HEK293 (cell line): Measurements from ENCODE around the gene METTL22.

Source experiments
- CTCF ChIA-PET: fragments of 350-600 bp; formaldehyde crosslinking; extraction: SDS; loops from one replicate; lab custom pipeline; 2021; ENCODE audit warnings: antibody characterized with exemption; lab: Yijun Ruan, JAX
- POLR2A ChIA-PET: fragments of 300-600 bp; formaldehyde crosslinking; extraction: SDS; loops from one replicate; lab custom pipeline; 2020; ENCODE audit warnings: antibody characterized with exemption, inconsistent platforms; lab: Yijun Ruan, JAX
- H3K27ac ChIP-seq: fragments of 200-500 bp; sonication (Bioruptor generic); 2 replicates; pipeline ENCODE4 v1.5.1; 2014; ENCODE audit warnings: low read depth, low read length, control low read depth, inconsistent platforms; ENCODE audit errors: extremely low read depth
- H3K36me3 ChIP-seq, 2 experiments: fragments of 200-500 bp in 1 of 2; sonication (Bioruptor generic) in 1 of 2; 1 replicate in 1 of 2; 2 replicates in 1 of 2; pipeline ENCODE4 v1.5.1; 2014 to 2017; ENCODE audit warnings: inconsistent platforms in 2 of 2, low read length in 2 of 2; ENCODE audit not compliant: control insufficient read depth in 2 of 2, insufficient read depth in 1 of 2
- H3K4me1 ChIP-seq: fragments of 200-500 bp; sonication (Bioruptor generic); 2 replicates; pipeline ENCODE4 v1.5.1; 2014; ENCODE audit warnings: mild to moderate bottlenecking, low read length, inconsistent platforms; ENCODE audit not compliant: control insufficient read depth, insufficient read depth
- H3K4me3 ChIP-seq: 2 replicates; pipeline ENCODE4 v1.5.1; 2011; ENCODE audit warnings: low read depth, mild to moderate bottlenecking, control low read depth, low read length, moderate library complexity
- H3K9me3 ChIP-seq: fragments of 200-500 bp; sonication (Bioruptor generic); 2 replicates; pipeline ENCODE4 v1.5.1; 2014; ENCODE audit warnings: low read depth, low read length, inconsistent platforms; ENCODE audit not compliant: control insufficient read depth, insufficient read depth
- EGR2 ChIP-seq: fragments of 450-650 bp; formaldehyde crosslinking; IDR thresholded peaks from 2 replicates; pipeline ENCODE4 v1.5.1; 2016; ENCODE audit warnings: low read depth, missing biosample characterization, missing genetic modification characterization
- MEIS1 ChIP-seq: sonication (generic); formaldehyde crosslinking; IDR thresholded peaks from 2 replicates; pipeline ENCODE4 v1.8.1; 2022; ENCODE audit warnings: missing genetic modification reagents, mild to moderate bottlenecking, borderline replicate concordance
- MYNN ChIP-seq: fragments of 450-650 bp; formaldehyde crosslinking; IDR thresholded peaks from 2 replicates; pipeline ENCODE4 v1.5.1; 2016; ENCODE audit warnings: missing biosample characterization, missing genetic modification characterization, borderline replicate concordance
- PRDM1 ChIP-seq: fragments of 450-650 bp; formaldehyde crosslinking; IDR thresholded peaks from 2 replicates; pipeline ENCODE4; 2016; ENCODE audit warnings: missing biosample characterization, missing genetic modification characterization
- REPIN1 ChIP-seq: fragments of 450-650 bp; formaldehyde crosslinking; IDR thresholded peaks from 2 replicates; pipeline ENCODE4 v1.5.1; 2017; ENCODE audit warnings: missing biosample characterization, missing genetic modification characterization, low read depth
- SALL2 ChIP-seq: fragments of 450-650 bp; formaldehyde crosslinking; IDR thresholded peaks from 2 replicates; pipeline ENCODE4 v1.5.0; 2017; ENCODE audit warnings: missing biosample characterization, mild to moderate bottlenecking, missing genetic modification characterization, borderline replicate concordance
- SP2 ChIP-seq: fragments of 450-650 bp; formaldehyde crosslinking; IDR thresholded peaks from 2 replicates; pipeline ENCODE4 v1.5.1; 2016; ENCODE audit warnings: missing biosample characterization, missing genetic modification characterization
- TCF7L2 ChIP-seq: IDR thresholded peaks from 2 replicates; pipeline ENCODE4 v1.6.1; 2011; ENCODE audit warnings: low read depth, mild to moderate bottlenecking, inconsistent platforms, low read length, moderate library complexity, borderline replicate concordance
- YY2 ChIP-seq: fragments of 450-650 bp; formaldehyde crosslinking; IDR thresholded peaks from 2 replicates; pipeline ENCODE4 v1.5.1; 2016; ENCODE audit warnings: missing biosample characterization, missing genetic modification characterization
- ZFHX2 ChIP-seq: fragments of 450-650 bp; formaldehyde crosslinking; conservative IDR thresholded peaks from 2 replicates; pipeline ENCODE4 v1.5.1; 2016; ENCODE audit warnings: missing biosample characterization, missing genetic modification characterization
- ZFP3 ChIP-seq: fragments of 450-650 bp; formaldehyde crosslinking; IDR thresholded peaks from 2 replicates; pipeline ENCODE4 v1.5.1; 2016; ENCODE audit warnings: low read depth, missing biosample characterization, missing genetic modification characterization
- ZIC2 ChIP-seq: fragments of 450-650 bp; formaldehyde crosslinking; IDR thresholded peaks from 2 replicates; pipeline ENCODE4 v1.5.1; 2016; ENCODE audit warnings: missing biosample characterization, missing genetic modification characterization
- ZNF184 ChIP-seq: fragments of 450-650 bp; IDR thresholded peaks from 2 replicates; pipeline ENCODE4 v1.5.1; 2018; ENCODE audit warnings: missing biosample characterization, mild to moderate bottlenecking, missing genetic modification characterization
- ZNF335 ChIP-seq: fragments of 450-650 bp; formaldehyde crosslinking; conservative IDR thresholded peaks from 2 replicates; pipeline ENCODE4 v1.5.1; 2016; ENCODE audit warnings: missing biosample characterization, missing genetic modification characterization
- ZNF473 ChIP-seq: fragments of 450-650 bp; formaldehyde crosslinking; IDR thresholded peaks from 2 replicates; pipeline ENCODE4 v1.5.1; 2017; ENCODE audit warnings: missing biosample characterization, missing genetic modification characterization
- ZNF555 ChIP-seq: fragments of 450-650 bp; formaldehyde crosslinking; conservative IDR thresholded peaks from 2 replicates; pipeline ENCODE4 v1.5.1; 2017; ENCODE audit warnings: missing biosample characterization, mild to moderate bottlenecking, missing genetic modification characterization, inconsistent platforms
- ZNF792 ChIP-seq: fragments of 450-650 bp; formaldehyde crosslinking; IDR thresholded peaks from 2 replicates; pipeline ENCODE4 v1.5.1; 2016; ENCODE audit warnings: missing biosample characterization, missing genetic modification characterization
- ZNF837 ChIP-seq: fragments of 450-650 bp; formaldehyde crosslinking; IDR thresholded peaks from 2 replicates; pipeline ENCODE4 v1.5.1; 2016; ENCODE audit warnings: missing biosample characterization, missing genetic modification characterization
- TF ChIP-seq, protein P1 (sequence below): fragments of 450-650 bp; formaldehyde crosslinking; conservative IDR thresholded peaks from 2 replicates; pipeline ENCODE4 v1.5.1; 2016; ENCODE audit warnings: low read depth, missing biosample characterization, missing genetic modification characterization
- TF ChIP-seq, protein P2 (sequence below): fragments of 450-650 bp; formaldehyde crosslinking; IDR thresholded peaks from 2 replicates; pipeline ENCODE4 v1.5.1; 2016; ENCODE audit warnings: missing biosample characterization, missing genetic modification characterization
- TF ChIP-seq, protein P3 (sequence below): fragments of 450-650 bp; formaldehyde crosslinking; IDR thresholded peaks from 2 replicates; pipeline ENCODE4 v1.5.1; 2016; ENCODE audit warnings: missing biosample characterization, missing genetic modification characterization
- TF ChIP-seq, protein P4 (sequence below): fragments of 450-650 bp; formaldehyde crosslinking; IDR thresholded peaks from 2 replicates; pipeline ENCODE4 v1.5.1; 2016; ENCODE audit warnings: missing biosample characterization, missing genetic modification characterization, borderline replicate concordance

The METTL22 gene

DNA sequence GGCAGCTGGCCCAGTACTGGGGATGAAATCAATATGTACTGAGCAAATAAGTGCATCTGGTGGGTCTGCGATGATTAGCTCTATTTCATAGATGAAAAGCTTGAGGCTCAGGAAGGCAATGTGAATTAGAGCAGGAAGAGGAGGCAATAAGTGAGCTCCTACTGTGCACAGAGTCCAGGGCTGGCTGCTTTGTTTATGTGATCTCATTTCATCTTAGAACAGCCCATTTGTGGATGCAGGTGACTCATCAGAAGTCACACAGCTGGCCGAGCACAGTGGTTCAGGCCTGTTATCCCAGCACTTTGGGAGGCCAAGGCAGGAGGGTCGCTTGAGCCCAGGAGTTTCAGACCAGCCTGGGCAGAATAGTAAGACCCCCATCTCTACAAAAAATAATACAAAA lies 38.3 kb upstream of the METTL22 start (continued):
- peak; percentile 36; the same call in 1 of the 2 replicates for TF ChIP-seq ZIC2 (tag by site-specific recombination)
- TF ChIP-seq ZNF555 (tag by site-specific recombination), result no peak
- TF ChIP-seq PRDM1 (tag by site-specific recombination), result no peak
- TF ChIP-seq, protein P1, sequence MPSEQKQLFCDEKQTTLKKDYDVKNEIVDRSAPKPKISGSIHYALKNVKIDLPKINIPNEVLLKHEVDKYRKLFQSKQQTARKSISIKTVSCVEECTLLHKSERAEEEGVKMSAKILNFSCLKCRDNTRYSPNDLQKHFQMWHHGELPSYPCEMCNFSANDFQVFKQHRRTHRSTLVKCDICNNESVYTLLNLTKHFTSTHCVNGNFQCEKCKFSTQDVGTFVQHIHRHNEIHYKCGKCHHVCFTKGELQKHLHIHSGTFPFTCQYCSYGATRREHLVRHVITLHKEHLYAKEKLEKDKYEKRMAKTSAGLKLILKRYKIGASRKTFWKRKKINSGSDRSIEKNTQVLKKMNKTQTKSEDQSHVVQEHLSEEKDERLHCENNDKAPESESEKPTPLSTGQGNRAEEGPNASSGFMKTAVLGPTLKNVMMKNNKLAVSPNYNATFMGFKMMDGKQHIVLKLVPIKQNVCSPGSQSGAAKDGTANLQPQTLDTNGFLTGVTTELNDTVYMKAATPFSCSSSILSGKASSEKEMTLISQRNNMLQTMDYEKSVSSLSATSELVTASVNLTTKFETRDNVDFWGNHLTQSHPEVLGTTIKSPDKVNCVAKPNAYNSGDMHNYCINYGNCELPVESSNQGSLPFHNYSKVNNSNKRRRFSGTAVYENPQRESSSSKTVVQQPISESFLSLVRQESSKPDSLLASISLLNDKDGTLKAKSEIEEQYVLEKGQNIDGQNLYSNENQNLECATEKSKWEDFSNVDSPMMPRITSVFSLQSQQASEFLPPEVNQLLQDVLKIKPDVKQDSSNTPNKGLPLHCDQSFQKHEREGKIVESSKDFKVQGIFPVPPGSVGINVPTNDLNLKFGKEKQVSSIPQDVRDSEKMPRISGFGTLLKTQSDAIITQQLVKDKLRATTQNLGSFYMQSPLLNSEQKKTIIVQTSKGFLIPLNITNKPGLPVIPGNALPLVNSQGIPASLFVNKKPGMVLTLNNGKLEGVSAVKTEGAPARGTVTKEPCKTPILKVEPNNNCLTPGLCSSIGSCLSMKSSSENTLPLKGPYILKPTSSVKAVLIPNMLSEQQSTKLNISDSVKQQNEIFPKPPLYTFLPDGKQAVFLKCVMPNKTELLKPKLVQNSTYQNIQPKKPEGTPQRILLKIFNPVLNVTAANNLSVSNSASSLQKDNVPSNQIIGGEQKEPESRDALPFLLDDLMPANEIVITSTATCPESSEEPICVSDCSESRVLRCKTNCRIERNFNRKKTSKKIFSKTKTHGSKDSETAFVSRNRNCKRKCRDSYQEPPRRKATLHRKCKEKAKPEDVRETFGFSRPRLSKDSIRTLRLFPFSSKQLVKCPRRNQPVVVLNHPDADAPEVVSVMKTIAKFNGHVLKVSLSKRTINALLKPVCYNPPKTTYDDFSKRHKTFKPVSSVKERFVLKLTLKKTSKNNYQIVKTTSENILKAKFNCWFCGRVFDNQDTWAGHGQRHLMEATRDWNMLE (tag by site-specific recombination), result no peak
- TF ChIP-seq, protein P2, sequence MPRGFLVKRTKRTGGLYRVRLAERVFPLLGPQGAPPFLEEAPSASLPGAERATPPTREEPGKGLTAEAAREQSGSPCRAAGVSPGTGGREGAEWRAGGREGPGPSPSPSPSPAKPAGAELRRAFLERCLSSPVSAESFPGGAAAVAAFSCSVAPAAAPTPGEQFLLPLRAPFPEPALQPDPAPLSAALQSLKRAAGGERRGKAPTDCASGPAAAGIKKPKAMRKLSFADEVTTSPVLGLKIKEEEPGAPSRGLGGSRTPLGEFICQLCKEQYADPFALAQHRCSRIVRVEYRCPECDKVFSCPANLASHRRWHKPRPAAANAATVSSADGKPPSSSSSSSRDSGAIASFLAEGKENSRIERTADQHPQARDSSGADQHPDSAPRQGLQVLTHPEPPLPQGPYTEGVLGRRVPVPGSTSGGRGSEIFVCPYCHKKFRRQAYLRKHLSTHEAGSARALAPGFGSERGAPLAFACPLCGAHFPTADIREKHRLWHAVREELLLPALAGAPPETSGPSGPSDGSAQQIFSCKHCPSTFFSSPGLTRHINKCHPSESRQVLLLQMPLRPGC (tag by site-specific recombination), result no peak
- no peak for TF ChIP-seq MYNN (tag by site-specific recombination)
- 0 out of 2 replicates have a peak, but pooled peaks have one; percentile 68 for TF ChIP-seq ZNF792 (tag by site-specific recombination)
- no peak for TF ChIP-seq YY2 (tag by site-specific recombination)
- no peak for TF ChIP-seq TCF7L2

DNA sequence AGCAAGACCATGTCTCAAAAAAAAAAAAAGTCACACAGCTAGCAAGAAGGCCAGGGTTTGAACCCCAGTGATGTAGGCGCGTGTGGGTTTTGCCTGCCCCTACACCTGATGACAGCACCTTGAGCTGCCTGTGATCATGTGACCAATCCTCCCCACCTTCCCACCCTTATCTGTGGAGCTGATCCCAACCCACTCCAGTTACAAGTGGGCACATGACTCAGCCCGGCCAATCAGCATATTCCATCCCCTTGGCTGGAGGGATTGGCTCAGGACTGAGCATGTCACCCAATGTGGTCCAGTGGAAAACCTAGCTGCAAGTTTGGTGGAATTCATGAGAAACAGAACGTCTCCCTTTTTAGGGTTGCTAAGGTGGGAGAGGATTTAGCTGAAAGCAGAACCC lies 37.8 kb upstream of the METTL22 start:
- ChIA-PET CTCF (interaction anchor here (0.6 to 1.3 kb wide), 5 partner anchors 11 to 466 kb away, joined by 3 to 4 read pairs (median 3); no protein-coding TSS in a partner anchor), POLR2A (no interaction called here)
- no peak overlapping the region for H3K4me3 ChIP-seq
- no peaks in the 10 kb centered on the region for H3K36me3 ChIP-seq
- no peak overlapping the region for H3K27ac ChIP-seq
- no peaks in the 10 kb centered on the region for H3K9me3 ChIP-seq
- no peaks in the 10 kb centered on the region for H3K4me1 ChIP-seq
- TF ChIP-seq, protein P1 (tag by site-specific recombination), result no peak
- TF ChIP-seq SALL2, result no peak
- TF ChIP-seq ZFHX2, result peak; percentile 47
- no peak for TF ChIP-seq ZFP3 (tag by site-specific recombination)
- TF ChIP-seq ZNF335 (tag by site-specific recombination), result no peak
- TF ChIP-seq, protein P3, sequence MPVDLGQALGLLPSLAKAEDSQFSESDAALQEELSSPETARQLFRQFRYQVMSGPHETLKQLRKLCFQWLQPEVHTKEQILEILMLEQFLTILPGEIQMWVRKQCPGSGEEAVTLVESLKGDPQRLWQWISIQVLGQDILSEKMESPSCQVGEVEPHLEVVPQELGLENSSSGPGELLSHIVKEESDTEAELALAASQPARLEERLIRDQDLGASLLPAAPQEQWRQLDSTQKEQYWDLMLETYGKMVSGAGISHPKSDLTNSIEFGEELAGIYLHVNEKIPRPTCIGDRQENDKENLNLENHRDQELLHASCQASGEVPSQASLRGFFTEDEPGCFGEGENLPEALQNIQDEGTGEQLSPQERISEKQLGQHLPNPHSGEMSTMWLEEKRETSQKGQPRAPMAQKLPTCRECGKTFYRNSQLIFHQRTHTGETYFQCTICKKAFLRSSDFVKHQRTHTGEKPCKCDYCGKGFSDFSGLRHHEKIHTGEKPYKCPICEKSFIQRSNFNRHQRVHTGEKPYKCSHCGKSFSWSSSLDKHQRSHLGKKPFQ, result no peak
- TF ChIP-seq ZNF184, result no peak
- TF ChIP-seq EGR2 (tag by site-specific recombination), result peak; percentile 67
- TF ChIP-seq SP2 (tag by site-specific recombination), result no peak
- TF ChIP-seq ZNF837, result no peak
- TF ChIP-seq, protein P4, sequence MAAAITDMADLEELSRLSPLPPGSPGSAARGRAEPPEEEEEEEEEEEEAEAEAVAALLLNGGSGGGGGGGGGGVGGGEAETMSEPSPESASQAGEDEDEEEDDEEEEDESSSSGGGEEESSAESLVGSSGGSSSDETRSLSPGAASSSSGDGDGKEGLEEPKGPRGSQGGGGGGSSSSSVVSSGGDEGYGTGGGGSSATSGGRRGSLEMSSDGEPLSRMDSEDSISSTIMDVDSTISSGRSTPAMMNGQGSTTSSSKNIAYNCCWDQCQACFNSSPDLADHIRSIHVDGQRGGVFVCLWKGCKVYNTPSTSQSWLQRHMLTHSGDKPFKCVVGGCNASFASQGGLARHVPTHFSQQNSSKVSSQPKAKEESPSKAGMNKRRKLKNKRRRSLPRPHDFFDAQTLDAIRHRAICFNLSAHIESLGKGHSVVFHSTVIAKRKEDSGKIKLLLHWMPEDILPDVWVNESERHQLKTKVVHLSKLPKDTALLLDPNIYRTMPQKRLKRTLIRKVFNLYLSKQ (tag by site-specific recombination), result no peak
- TF ChIP-seq ZNF473 (tag by site-specific recombination), result no peak
- no peak for TF ChIP-seq REPIN1 (tag by site-specific recombination)
- TF ChIP-seq MEIS1 (CRISPR knock-in tag), result no peak
